ENCODE results near the gene LGI1.

DNA sequence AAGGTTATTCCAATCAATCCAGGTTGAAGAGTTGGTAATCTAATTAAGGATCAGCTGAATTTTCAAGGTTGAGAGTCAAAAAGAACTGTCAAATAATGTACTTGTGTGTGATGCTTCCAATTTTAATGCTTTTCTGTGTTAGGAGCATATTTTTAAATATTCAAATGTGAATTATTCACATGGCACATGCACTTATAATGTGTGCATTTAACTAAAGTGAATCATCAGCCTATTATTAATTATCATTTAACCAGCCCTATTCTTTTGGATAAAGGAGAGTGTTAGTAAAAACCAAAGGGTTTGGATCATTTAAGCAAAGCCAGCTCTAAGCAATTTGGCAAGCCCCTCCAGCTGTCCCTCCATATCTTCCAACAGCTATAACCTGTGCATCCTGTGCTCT lies 11.2 kb downstream of the LGI1 start:
- TF ChIP-seq, protein P1, sequence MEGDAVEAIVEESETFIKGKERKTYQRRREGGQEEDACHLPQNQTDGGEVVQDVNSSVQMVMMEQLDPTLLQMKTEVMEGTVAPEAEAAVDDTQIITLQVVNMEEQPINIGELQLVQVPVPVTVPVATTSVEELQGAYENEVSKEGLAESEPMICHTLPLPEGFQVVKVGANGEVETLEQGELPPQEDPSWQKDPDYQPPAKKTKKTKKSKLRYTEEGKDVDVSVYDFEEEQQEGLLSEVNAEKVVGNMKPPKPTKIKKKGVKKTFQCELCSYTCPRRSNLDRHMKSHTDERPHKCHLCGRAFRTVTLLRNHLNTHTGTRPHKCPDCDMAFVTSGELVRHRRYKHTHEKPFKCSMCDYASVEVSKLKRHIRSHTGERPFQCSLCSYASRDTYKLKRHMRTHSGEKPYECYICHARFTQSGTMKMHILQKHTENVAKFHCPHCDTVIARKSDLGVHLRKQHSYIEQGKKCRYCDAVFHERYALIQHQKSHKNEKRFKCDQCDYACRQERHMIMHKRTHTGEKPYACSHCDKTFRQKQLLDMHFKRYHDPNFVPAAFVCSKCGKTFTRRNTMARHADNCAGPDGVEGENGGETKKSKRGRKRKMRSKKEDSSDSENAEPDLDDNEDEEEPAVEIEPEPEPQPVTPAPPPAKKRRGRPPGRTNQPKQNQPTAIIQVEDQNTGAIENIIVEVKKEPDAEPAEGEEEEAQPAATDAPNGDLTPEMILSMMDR (IDR thresholded peaks at IDR 0.05) = no peak
- no peak for TF ChIP-seq SIN3A (IDR thresholded peaks at IDR 0.05; ENCODE audit: borderline replicate concordance, insufficient read depth, low read depth, low read length)

Data from Panc1 (cell line).